CD4-positive, CD25-positive, alpha-beta regulatory T cell (primary cell): Measurements from ENCODE around the gene C20orf144. TPM values are rescaled to one million over a fixed set of nuclear protein-coding genes. Genes with fewer than 3 reads are reported as not detected.

ENCODE experiments used
- ATAC-seq, 2 donors: fragments of 150-1000 bp; cut with Tn5 transposase; one replicate each; pipeline ENCODE4 v1.10.0; 2021; ENCODE audit warnings: low read depth in 2 of 2, moderate number of reproducible peaks in 2 of 2, moderate library complexity in 1 of 2
- DNase-seq, 3 donors: peaks; one replicate each; pipeline versions ENCODE4 v3.0.0 to v3.0.0-alpha.2; 2012 to 2022; ENCODE audit warnings: mixed read lengths in 1 of 3
- H3K27ac ChIP-seq: one replicate; pipeline ENCODE4 v1.7.0; 2013; ENCODE audit warnings: mild to moderate bottlenecking, low read length; ENCODE audit not compliant: insufficient read depth, poor library complexity, severe bottlenecking
- H3K27me3 ChIP-seq: one replicate; pipeline ENCODE4 v1.7.0; 2013; ENCODE audit warnings: low read length; ENCODE audit not compliant: control insufficient read depth, insufficient read depth
- H3K36me3 ChIP-seq: one replicate; pipeline ENCODE4 v1.7.0; 2013; ENCODE audit warnings: mild to moderate bottlenecking, low read length, moderate library complexity; ENCODE audit not compliant: control insufficient read depth, insufficient read depth
- H3K4me1 ChIP-seq: 2 replicates; pipeline ENCODE4 v1.7.0; 2013; ENCODE audit warnings: mild to moderate bottlenecking, low read length; ENCODE audit not compliant: insufficient read depth, control insufficient read depth, poor library complexity, severe bottlenecking
- H3K4me3 ChIP-seq: one replicate; pipeline ENCODE4 v1.7.0; 2013; ENCODE audit warnings: low read depth, mild to moderate bottlenecking, low read length, moderate library complexity
- H3K9me3 ChIP-seq, 2 experiments: 1 replicate in 1 of 2; 2 replicates in 1 of 2; pipeline ENCODE4 v1.7.0; 2013; ENCODE audit warnings: low read length in 2 of 2, mild to moderate bottlenecking in 1 of 2, moderate library complexity in 1 of 2; ENCODE audit not compliant: control insufficient read depth in 2 of 2
- H3K27ac Mint-ChIP-seq, 3 donors: one replicate each; pipeline ENCODE4 v1.8.0; 2020 to 2022; ENCODE audit warnings: mild to moderate bottlenecking in 3 of 3, mixed read lengths in 3 of 3, moderate library complexity in 2 of 3
- H3K27me3 Mint-ChIP-seq: one replicate; pipeline ENCODE4 v1.8.0; 2022; ENCODE audit warnings: mild to moderate bottlenecking, mixed read lengths
- H3K36me3 Mint-ChIP-seq: one replicate; pipeline ENCODE4 v1.8.0; 2020; ENCODE audit warnings: mixed read lengths
- H3K4me1 Mint-ChIP-seq, 4 donors: one replicate each; pipeline ENCODE4 v1.8.0; 2020 to 2022; ENCODE audit warnings: mixed read lengths in 4 of 4, mild to moderate bottlenecking in 1 of 4
- H3K4me3 Mint-ChIP-seq, 4 donors: one replicate each; pipeline ENCODE4 v1.8.0; 2020 to 2022; ENCODE audit warnings: mild to moderate bottlenecking in 4 of 4, mixed read lengths in 4 of 4, moderate library complexity in 3 of 4
- H3K9me3 Mint-ChIP-seq, 7 donors: one replicate each; pipeline ENCODE4 v1.8.0; 2020 to 2022; ENCODE audit warnings: mixed read lengths in 7 of 7, mild to moderate bottlenecking in 3 of 7, moderate library complexity in 2 of 7
- polyA plus RNA-seq, 4 donors: library from polyadenylated mRNA; unstranded; fragments of 300-500 nt; fragmentation: Illumina TruSeq; gene quantifications; one replicate each; pipeline ENCODE4 v1.2.3, GENCODE V29; 2021
- total RNA-seq: library from RNA; stranded (reverse); gene quantifications from one replicate; pipeline ENCODE4 v1.2.3, GENCODE V29; 2022

The C20orf144 gene
- total and polyA plus RNA-seq, 5 donors from 2014 or later: 0.41 TPM; not detected in 4

- ATAC-seq (peak; percentile 73), DNase-seq (peak; percentile 80 to 94 (median 84))
- Histone ChIP-seq H3K27me3 (no peaks in the 10 kb centered on the region), H3K27ac (peak overlapping the region; percentile 87), H3K4me3 (peak overlapping the region; percentile 64), H3K36me3 (no peaks in the 10 kb centered on the region), H3K9me3 (no peaks in the 10 kb centered on the region), H3K4me1 (peaks cover 56% of the 10 kb centered on the region)
- H3K9me3 Mint-ChIP-seq: no peaks in the 10 kb centered on the region
- no peaks in the 10 kb centered on the region for H3K27me3 Mint-ChIP-seq
- H3K4me3 Mint-ChIP-seq: peak overlapping the region; percentile 90 to 97 (median 94)
- peaks cover 11 to 44% (median 23%) of the 10 kb centered on the region in 4 donors for H3K4me1 Mint-ChIP-seq
- H3K36me3 Mint-ChIP-seq: no peaks in the 10 kb centered on the region
- peak overlapping the region; percentile 95 to 98 (median 97) for H3K27ac Mint-ChIP-seq
Measured at GRCh38 chr20:33663161-33664084, 1.3 kb downstream of the C20orf144 start.

GRCh38 chr20:33664085-33664761, 2.1 kb downstream of the C20orf144 start:
- H3K27ac Mint-ChIP-seq: peak overlapping the region; percentile 95 to 98 (median 97)
- peak overlapping the region; percentile 61 to 97 (median 92) for H3K4me3 Mint-ChIP-seq
- peaks cover 11 to 50% (median 23%) of the 10 kb centered on the region in 4 donors for H3K4me1 Mint-ChIP-seq
- H3K27ac ChIP-seq: peak overlapping the region; percentile 87
- peaks cover 56% of the 10 kb centered on the region for H3K4me1 ChIP-seq
- no peaks in the 10 kb centered on the region for H3K27me3 ChIP-seq
- no peaks in the 10 kb centered on the region for H3K9me3 ChIP-seq
- H3K9me3 Mint-ChIP-seq: no peaks in the 10 kb centered on the region
- H3K4me3 ChIP-seq: peak overlapping the region; percentile 61
- ATAC-seq (no peak), DNase-seq (no peak)
- no peaks in the 10 kb centered on the region for H3K36me3 Mint-ChIP-seq
- H3K27me3 Mint-ChIP-seq: no peaks in the 10 kb centered on the region
- H3K36me3 ChIP-seq: no peaks in the 10 kb centered on the region

GRCh38 chr20:33664762-33665144, 2.6 kb downstream of the C20orf144 start:
- DNase-seq: no peak
- Histone ChIP-seq H3K4me3 (no peak overlapping the region), H3K27me3 (no peaks in the 10 kb centered on the region), H3K36me3 (no peaks in the 10 kb centered on the region), H3K27ac (peak overlapping the region; percentile 87), H3K4me1 (peaks cover 56% of the 10 kb centered on the region), H3K9me3 (no peaks in the 10 kb centered on the region)
- Mint-ChIP-seq H3K36me3 (no peaks in the 10 kb centered on the region), H3K4me1 (peaks cover 11 to 50% (median 23%) of the 10 kb centered on the region in 4 donors), H3K27me3 (no peaks in the 10 kb centered on the region), H3K9me3 (no peaks in the 10 kb centered on the region), H3K27ac (peak overlapping the region; percentile 95 to 98 (median 97)), H3K4me3 (peak overlapping the region; percentile 61 to 97 (median 92))
- ATAC-seq: no peak

- H3K27me3 Mint-ChIP-seq: no peaks in the 10 kb centered on the region
- ATAC-seq: peak; percentile 38 to 40
- peaks cover 56% of the 10 kb centered on the region for H3K4me1 ChIP-seq
Measured at GRCh38 chr20:33666293-33667244, 4.4 kb downstream of the C20orf144 start, which contains the start of gene ACTL10. Gene ACTL10 (plus strand): TSS chr20:33666943. CDS start chr20:33667498, 555 bp downstream.

DNA sequence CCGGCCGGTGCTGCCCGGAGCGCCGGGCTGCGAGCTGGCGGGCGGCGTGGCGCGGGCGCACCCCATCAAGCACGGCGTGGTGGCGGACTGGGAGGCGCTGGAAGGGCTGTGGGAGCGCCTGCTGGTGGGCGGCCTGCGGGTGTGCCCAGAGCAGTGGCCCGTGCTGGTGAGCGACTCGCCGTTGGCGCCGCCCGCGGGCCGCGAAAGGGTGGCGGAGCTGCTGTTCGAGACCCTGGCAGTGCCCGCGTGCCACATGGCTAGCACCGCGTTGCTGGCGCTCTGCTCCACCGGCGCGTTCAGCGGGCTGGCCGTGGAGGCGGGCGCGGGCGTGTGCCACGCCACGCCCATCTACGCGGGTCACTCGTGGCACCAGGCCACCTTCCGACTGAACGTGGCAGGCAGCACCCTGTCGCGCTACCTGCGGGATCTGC, 5.1 kb downstream of the C20orf144 start:
- Histone ChIP-seq H3K27me3 (no peaks in the 10 kb centered on the region), H3K4me3 (peak overlapping the region; percentile 44), H3K9me3 (no peaks in the 10 kb centered on the region), H3K4me1 (peaks cover 53% of the 10 kb centered on the region), H3K36me3 (no peaks in the 10 kb centered on the region), H3K27ac (peak overlapping the region; percentile 80)
- Mint-ChIP-seq H3K4me3 (peak overlapping the region; percentile 82 to 97 (median 84)), H3K9me3 (no peaks in the 10 kb centered on the region), H3K27ac (peak overlapping the region in 1 of 3 donors; percentile 65), H3K36me3 (no peaks in the 10 kb centered on the region), H3K4me1 (peaks cover 11 to 49% (median 20%) of the 10 kb centered on the region in 4 donors), H3K27me3 (no peaks in the 10 kb centered on the region)
- DNase-seq: peak in 1 of 3 donors; percentile 52
- peak; percentile 3 to 5 for ATAC-seq

More at GRCh38 chr20:33666293-33667244, 4.4 kb downstream of the C20orf144 start, which contains the start of gene ACTL10:
- H3K4me1 Mint-ChIP-seq: peaks cover 11 to 53% (median 23%) of the 10 kb centered on the region in 4 donors
- H3K27ac Mint-ChIP-seq: peak within 1 kb of the TSS; percentile 94 to 98 (median 96)
- no peaks in the 10 kb centered on the region for H3K36me3 ChIP-seq
- peak within 1 kb of the TSS; percentile 80 for H3K27ac ChIP-seq
- peak within 1 kb of the TSS; percentile 95 to 100 (median 97) for H3K4me3 Mint-ChIP-seq
- no peaks in the 10 kb centered on the region for H3K9me3 ChIP-seq
- H3K4me3 ChIP-seq: peak within 1 kb of the TSS; percentile 62
- H3K27me3 ChIP-seq: no peaks in the 10 kb centered on the region
- H3K9me3 Mint-ChIP-seq: no peaks in the 10 kb centered on the region
- H3K36me3 Mint-ChIP-seq: no peaks in the 10 kb centered on the region
- peak; percentile 60 to 87 (median 81) for DNase-seq

DNA sequence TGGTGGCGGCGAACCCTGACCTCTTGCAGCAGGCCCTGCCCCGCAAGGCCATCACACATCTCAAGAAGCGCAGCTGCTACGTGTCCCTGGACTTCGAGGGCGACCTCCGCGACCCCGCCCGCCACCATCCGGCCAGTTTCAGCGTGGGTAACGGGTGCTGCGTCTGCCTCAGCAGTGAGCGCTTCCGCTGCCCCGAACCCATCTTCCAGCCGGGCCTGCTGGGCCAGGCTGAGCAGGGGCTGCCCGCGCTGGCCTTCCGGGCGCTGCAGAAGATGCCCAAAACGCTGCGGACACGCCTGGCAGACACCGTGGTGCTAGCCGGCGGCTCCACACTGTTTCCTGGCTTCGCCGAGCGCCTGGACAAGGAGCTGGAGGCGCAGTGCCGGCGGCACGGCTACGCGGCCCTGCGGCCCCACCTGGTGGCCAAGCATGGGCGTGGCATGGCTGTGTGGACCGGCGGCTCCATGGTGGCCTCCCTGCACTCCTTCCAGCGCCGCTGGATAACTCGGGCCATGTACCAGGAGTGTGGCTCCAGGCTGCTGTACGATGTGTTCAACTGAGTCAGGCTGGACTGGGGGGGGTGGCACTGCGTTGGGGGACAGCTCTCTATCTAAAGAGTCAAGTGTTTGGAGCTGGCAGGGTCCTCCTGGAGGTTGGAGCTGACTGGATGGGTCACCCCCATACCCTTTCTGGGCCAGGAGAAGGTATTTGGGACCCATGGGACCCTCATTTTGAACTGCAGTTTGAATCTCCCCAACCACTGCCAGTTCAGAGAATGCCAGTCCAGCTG, 5.7 kb downstream of the C20orf144 start:
- peaks cover 11 to 46% (median 18%) of the 10 kb centered on the region in 4 donors for H3K4me1 Mint-ChIP-seq
- Histone ChIP-seq H3K27me3 (no peaks in the 10 kb centered on the region), H3K36me3 (no peaks in the 10 kb centered on the region), H3K27ac (peak overlapping the region; percentile 80), H3K4me3 (peak overlapping the region; percentile 44), H3K4me1 (peaks cover 52% of the 10 kb centered on the region), H3K9me3 (no peaks in the 10 kb centered on the region)
- no peaks in the 10 kb centered on the region for H3K27me3 Mint-ChIP-seq
- H3K4me3 Mint-ChIP-seq: peak overlapping the region; percentile 82 to 97 (median 84)
- H3K9me3 Mint-ChIP-seq: no peaks in the 10 kb centered on the region
- DNase-seq (peak; percentile 67 to 83 (median 79)), ATAC-seq (peak; percentile 65 to 71)
- no peaks in the 10 kb centered on the region for H3K36me3 Mint-ChIP-seq
- peak overlapping the region in 1 of 3 donors; percentile 65 for H3K27ac Mint-ChIP-seq
